ENCODE data around the gene CD151.

CD151 gene

DNA sequence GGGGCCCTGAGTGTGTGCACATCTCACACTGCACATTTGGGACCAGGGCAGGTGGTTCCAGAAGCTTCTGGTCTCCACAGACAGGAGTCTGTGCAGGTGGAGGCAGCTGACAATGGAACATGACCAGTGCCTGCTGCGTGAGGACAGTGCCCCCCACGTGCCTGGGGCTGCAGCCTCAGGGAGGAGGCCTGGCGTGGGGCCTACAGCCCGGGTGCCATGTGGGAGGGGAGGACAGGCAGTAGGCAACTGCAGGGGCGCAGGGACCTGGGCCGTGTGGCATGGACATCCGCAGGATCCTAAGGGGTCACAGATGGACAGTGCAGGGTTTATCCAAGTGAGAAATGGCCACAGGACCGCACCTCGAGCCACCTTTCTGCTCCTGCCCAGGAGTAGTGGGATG is 38.7 kb downstream of the CD151 start:
- no peak for DNase-seq (ENCODE audit: low spot score)

DNA sequence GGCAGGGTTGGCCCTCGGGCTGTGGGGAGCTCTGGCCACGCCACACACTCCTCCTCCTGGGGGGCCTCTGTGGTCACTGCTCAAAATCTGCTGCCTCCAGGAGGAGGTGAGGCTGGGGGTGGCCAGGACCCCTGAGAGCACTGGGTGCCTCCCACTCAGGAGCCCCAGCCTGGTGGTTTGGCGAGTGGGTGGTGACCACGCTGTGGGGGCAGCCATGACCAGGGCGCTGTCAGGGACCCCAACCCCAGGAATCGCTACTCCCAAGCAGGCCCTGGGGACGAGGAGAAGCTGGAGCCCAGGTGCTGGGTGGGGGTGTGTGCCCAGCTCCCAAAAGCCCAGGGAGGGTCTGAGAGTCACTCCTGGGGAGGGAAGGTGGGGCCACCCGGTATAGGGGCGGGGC is 40.0 kb downstream of the CD151 start:
- DNase-seq (ENCODE audit: low spot score) = no peak

DNA sequence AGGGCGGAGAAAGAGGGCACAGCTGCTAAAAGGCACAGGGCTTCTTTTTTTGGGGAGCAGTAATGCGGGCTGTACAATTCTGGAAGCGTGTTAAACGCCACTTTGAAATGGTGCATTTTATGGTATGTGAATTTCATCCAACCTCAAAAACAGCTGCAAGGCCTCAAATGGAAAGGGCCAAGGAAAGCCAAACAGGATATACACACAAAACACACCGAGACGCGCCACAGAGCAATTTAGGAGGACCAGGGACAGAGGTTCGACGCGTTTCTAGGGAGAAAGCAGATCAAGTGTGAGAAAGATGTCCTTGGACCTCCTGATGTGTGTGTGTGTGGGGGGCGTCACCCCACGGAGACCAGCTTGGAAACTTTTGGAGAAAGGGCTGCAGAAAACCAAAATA is 41.0 kb downstream of the CD151 start:
- DNase-seq (ENCODE audit: low spot score) = no peak

DNA sequence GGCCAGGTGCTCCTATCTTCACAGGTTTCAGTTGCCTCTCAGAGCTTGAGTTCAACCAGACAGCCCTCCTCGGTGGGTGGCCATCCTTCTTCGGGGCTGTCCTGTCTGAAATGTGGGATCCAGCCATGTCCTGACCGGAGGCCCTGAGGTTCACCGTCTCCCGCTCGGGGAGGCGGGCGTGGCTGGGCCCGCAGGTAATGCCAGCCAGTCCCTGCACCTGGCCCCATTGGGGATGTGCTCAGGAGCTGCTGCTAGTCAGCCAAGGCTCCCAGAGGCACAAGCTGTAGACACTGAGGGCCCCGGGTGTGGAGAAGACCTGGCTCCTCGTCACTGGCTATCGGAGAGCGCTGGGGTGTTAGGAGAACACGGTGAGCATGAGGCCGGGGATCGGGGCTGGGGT is 42.5 kb downstream of the CD151 start:
- no peak for DNase-seq (ENCODE audit: low spot score)

DNA sequence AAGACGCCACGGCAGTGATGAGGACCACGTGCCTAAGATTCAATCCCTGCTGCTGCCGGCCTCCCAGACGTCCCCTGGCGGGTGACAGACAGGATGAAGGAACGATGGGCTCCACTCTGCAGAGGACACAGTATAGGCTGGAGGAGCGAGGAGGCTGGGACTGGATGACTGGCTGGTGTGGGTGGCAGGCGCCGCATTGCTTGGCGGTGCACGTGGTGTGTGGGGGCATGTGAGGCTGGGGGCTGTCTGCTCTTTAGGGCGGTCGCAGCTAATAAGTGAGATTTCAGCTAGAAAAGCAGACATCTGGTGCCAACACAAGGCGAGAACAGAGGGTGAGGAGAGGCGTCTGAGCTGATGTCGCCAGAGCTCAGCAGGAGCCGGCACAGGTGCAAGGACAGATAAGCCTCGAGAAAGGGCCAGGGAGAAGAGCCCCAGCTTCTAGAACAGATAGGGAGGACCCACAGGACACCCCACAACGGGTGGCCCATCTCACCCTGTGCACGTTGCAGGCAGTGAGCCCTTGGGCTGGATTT is 43.1 kb downstream of the CD151 start:
- DNase-seq (ENCODE audit: low spot score) = peak; percentile 80

DNA sequence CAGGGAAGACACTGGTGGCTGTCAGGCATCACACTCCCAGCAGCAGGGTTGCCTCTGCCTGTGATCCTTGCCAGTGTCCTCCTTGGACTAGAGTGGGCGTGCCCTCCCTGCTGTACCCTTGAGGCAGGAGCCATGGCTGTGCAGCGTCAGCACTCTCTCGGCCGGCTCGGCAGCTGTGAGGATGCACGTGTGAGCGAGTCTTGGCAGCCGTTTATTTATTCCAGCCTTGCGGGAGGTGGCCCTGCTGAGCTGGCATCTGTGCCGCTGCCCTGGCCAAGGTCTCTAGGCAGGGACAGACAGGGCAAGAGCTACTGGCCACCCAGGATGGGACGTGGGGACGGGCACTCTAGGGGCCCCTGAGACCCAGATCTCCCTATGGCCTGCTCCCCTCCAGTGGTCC is 43.8 kb downstream of the CD151 start:
- peak; percentile 32 for DNase-seq (ENCODE audit: low spot score)

DNA sequence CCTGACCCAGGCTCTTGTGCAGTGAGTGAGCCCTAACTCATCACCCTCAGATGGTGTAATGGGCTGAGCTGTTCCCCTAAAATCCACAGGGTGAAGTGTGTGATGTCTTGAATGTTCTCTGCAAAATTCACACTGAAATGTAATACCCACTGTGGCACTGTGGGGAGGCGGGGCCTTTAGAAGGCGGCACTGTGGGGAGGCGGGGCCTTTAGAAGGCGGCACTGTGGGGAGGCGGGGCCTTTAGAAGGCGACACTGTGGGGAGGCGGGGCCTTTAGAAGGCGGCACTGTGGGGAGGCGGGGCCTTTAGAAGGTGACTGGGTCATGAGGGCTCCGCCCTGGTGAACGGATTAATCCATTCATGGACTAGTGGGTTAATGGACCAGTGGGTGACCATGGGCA is 44.8 kb downstream of the CD151 start:
- DNase-seq (ENCODE audit: low spot score) = peak; percentile 73

DNA sequence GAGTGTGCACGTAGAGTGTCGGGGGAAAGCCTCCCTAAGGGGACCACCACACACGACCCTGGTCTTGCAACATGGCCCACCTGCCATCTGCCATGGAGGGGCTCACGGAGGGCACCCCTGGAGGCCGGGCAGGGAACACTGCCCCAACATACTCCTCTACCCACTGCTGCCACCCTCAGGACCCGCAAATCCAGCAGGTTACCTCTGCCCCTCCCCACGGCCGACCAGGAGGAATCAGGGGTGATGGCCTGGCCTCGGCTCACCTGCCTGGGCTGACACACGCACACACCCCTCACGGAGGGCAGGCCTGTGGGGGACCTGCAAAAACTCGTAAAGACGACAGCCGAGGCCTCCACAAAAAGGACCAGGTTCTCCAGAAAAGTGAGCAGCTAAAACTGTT is 47.7 kb downstream of the CD151 start:
- no peak for DNase-seq (ENCODE audit: low spot score)

DNA sequence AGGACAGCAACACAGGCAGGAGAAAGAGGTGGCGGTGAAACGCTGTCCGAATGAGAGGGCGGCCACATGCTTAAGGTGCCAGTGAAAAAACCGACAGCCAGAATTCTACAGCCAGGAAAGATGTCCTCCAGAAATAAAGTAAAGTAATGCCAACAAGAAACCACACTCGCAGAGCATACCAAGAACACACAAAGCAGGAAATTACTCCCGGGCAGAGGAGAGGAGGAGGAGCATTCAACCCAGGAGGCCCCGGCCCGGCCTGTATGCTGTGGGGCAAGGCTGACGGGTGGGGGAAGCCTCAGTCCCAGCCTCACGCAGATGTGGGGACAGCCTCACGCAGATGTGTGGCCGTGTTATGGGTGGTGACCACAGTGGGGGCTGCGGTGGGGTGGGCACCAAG is 49.8 kb downstream of the CD151 start:
- DNase-seq (ENCODE audit: low spot score) = no peak

DNA sequence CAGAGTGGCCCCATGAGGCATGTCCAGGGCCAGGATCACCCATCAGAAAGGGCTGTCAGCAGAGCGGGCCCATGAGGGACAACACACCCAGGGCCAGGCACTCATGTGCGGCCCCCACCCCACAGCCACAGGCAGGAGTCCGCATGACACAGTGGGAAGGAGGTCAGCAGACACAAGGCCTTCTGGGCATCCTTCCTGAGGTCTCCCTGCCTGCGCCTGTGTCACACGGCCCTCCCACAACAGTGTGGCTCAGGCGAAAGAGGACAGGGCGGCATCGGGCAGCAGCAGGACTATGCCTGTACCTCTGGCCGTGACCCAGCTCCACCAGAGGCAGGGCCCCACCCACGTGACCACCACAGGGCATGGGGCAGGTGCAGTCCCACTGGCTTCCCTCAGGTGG is 50.8 kb downstream of the CD151 start:
- DNase-seq (ENCODE audit: low spot score) = no peak

DNA sequence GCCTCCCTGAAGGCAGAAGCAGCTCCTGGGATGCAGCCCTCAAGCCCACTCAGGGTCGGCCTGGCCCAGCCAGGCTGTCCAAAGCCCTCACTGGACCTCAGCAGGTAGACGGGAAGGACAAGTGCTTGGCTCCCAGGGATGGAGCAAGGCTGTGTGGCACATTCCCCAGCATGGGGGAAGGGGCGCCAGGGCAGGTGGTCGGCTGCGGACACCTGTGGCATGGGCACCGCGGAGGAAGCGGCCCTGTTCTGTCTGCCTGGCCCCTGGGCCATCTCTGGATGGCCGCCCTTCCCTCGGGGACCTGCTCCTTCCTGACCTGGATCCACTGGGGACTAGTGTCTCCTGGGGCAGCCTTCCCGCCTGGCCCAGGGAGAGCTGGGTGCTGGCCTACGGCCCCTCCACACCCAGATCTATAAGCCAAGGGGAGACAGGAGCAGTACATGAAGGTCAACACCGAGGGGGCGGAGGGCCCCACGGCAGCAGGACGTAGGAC is 51.9 kb downstream of the CD151 start:
- DNase-seq (ENCODE audit: low spot score) = no peak

DNA sequence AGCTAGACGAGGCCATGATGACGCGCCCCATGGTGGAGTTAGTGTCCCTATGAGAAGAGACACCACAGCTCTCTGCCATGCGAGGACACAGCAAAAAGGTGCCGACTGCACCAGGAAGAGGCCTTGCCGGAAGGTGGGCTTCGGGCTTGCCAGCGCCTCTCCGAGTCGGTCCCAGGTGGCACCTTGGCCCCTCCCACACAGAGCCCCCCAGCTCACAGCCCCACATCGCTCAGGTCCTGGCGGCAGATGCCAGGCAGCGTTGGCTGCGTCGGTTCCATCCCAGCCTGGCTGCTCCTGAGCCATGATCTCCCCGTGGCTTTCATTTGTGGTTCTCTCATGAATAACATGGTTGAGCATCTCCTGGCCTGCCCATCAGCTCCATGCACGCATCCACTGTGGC is 53.8 kb downstream of the CD151 start:
- no peak for DNase-seq (ENCODE audit: low spot score)

DNA sequence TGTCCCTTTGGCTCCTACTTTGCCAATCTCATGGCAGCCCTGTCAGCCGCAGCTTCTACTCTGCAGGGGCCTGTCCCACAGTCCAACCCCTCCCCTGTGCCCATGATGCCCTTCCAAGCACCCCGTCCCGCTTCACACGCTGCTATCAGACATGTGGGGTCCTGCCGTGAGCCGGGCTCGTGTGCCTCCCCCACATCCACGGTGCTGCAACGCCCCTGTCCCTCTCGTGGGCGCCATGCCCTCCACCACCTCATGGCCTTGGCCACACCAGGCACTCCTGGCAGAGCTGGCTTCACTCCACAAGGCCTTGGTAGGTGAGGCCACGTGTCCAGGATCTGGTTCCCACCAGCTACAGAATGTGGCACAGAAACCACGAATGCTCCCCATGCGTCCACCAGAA is 54.8 kb downstream of the CD151 start:
- DNase-seq (ENCODE audit: low spot score) = no peak

All from hematopoietic multipotent progenitor cell treated with erythropoietin and hydrocortisone succinate and interleukin-3 and kit ligand, for 17 days (in vitro differentiated cells).